Esophagus squamous epithelium (tissue), 5 donors: ENCODE data around the gene POLR2E. TPM values are rescaled to one million over a fixed set of nuclear protein-coding genes. Genes with fewer than 3 reads are reported as not detected.

ENCODE experiments used
- DNase-seq: peaks from one replicate; lab custom pipeline; 2025; lab: John Stamatoyannopoulos, UW
- H3K27ac ChIP-seq, 4 donors: fragments of 200-600 bp; sonication (generic); one replicate each; pipeline ENCODE4 v1.5.1; 2016 to 2019; ENCODE audit warnings: mild to moderate bottlenecking in 1 of 4
- H3K27me3 ChIP-seq, 4 donors: fragments of 200-600 bp; sonication (generic); 1 replicate in 3 of 4; 2 replicates in 1 of 4; pipeline versions ENCODE4 v1.5.1 to v1.6.0; 2017 to 2021; ENCODE audit warnings: antibody characterized with exemption in 1 of 4
- H3K36me3 ChIP-seq, 3 donors: fragments of 200-600 bp; sonication (generic); one replicate each; pipeline ENCODE4 v1.5.1; 2016 to 2019
- H3K4me1 ChIP-seq, 3 donors: fragments of 200-600 bp; sonication (generic); one replicate each; pipeline ENCODE4 v1.5.1; 2017 to 2019
- H3K4me3 ChIP-seq, 4 donors: fragments of 200-600 bp; sonication (generic); 1 replicate in 3 of 4; 2 replicates in 1 of 4; pipeline ENCODE4 v1.5.1; 2016 to 2019; ENCODE audit warnings: mild to moderate bottlenecking in 2 of 4, moderate library complexity in 1 of 4
- H3K9me3 ChIP-seq, 3 donors: fragments of 200-600 bp; sonication (generic); one replicate each; pipeline ENCODE4 v1.5.1; 2016 to 2019
- CTCF ChIP-seq, 6 experiments: fragments of 450-650 bp in 4 of 6; fragments of 200-600 bp in 2 of 6; sonication (generic) in 2 of 6; IDR thresholded peaks; one replicate each; pipeline ENCODE4 v1.5.1; 2016 to 2019; ENCODE audit warnings: antibody characterized with exemption in 6 of 6, mild to moderate bottlenecking in 4 of 6, moderate library complexity in 4 of 6
- POLR2A ChIP-seq, 4 donors: fragments of 450-650 bp; IDR thresholded peaks; one replicate each; pipeline ENCODE4 v1.6.1; 2017; ENCODE audit warnings: antibody characterized with exemption in 4 of 4, mild to moderate bottlenecking in 4 of 4, moderate library complexity in 3 of 4
- WGBS, 2 donors: methylation state at CpG; one replicate each; pipeline ENCODE4 v1.1.5; 2018; 5-methylcytosine and 5-hydroxymethylcytosine counted together
- intact Hi-C: fragments of 100-400 bp; cut with DNase I; formaldehyde crosslinking; loops from one replicate; pipeline ENCODE4 v1.15.0; 2022
- total RNA-seq, 4 donors: library from RNA; depleted of rRNA; stranded (reverse); fragments of >200 nt; gene quantifications; one replicate each; pipeline ENCODE4 v1.1.0, GENCODE V29; 2016
- donor health status: DM: yes; HTN: yes; CAD: no.

POLR2E gene
- total RNA-seq, 4 donors from 2014 or later, result 113 to 198 (median 166) TPM

- no peak for TF ChIP-seq POLR2A (IDR thresholded peaks at IDR 0.05)
- intact Hi-C loops, result no loop called here
- no peak for DNase-seq
- H3K4me1 ChIP-seq, result peaks cover 21 to 73% (median 23%) of the 10 kb centered on the region in 3 donors
- WGBS, 2 donors, result 80% methylated on average over 1 of the region's 28 CpGs; no CpG with 5 or more reads in 1 of the 2 donors
- no peaks in the 10 kb centered on the region for H3K36me3 ChIP-seq
- H3K4me3 ChIP-seq, result peak overlapping the region in 2 of 4 donors; percentile 22 to 55
- H3K27me3 ChIP-seq, result peaks cover 5 to 40% (median 6%) of the 10 kb centered on the region in 4 donors
- peak overlapping the region in 3 of 4 donors; percentile 20 to 66 (median 24) for H3K27ac ChIP-seq
- no peaks in the 10 kb centered on the region for H3K9me3 ChIP-seq
These were observed 21.1 kb downstream of the POLR2E start for GRCh38 chr19:1073956-1074517.

GRCh38 chr19:1073063-1073955 lies 21.9 kb downstream of the POLR2E start:
- no peak overlapping the region for H3K27ac ChIP-seq
- peaks cover 5 to 47% (median 6%) of the 10 kb centered on the region in 4 donors for H3K27me3 ChIP-seq
- DNase-seq, result no peak
- no peak for TF ChIP-seq POLR2A (IDR thresholded peaks at IDR 0.05)
- TF ChIP-seq CTCF (IDR thresholded peaks at IDR 0.05), result no peak
- WGBS, 2 donors, result 67 to 93% methylated on average over 3 to 6 of the region's 30 CpGs
- intact Hi-C loops, result no loop called here
- no peaks in the 10 kb centered on the region for H3K9me3 ChIP-seq
- H3K4me3 ChIP-seq, result no peak overlapping the region
- H3K4me1 ChIP-seq, result peaks cover 21 to 81% (median 26%) of the 10 kb centered on the region in 3 donors
- no peaks in the 10 kb centered on the region for H3K36me3 ChIP-seq

- TF ChIP-seq POLR2A (IDR thresholded peaks at IDR 0.05) (no peak), CTCF (IDR thresholded peaks at IDR 0.05) (no peak)
- Histone ChIP-seq H3K4me3 (no peak overlapping the region), H3K27ac (no peak overlapping the region), H3K4me1 (peaks cover 21 to 84% (median 25%) of the 10 kb centered on the region in 3 donors), H3K9me3 (no peaks in the 10 kb centered on the region), H3K36me3 (no peaks in the 10 kb centered on the region), H3K27me3 (peaks cover 5 to 55% (median 9%) of the 10 kb centered on the region in 4 donors)
- intact Hi-C loops, result no loop called here
- WGBS, 2 donors, result 73 to 77% methylated on average over 4 to 11 of the region's 11 CpGs
- DNase-seq, result no peak
These were observed 22.7 kb downstream of the POLR2E start for GRCh38 chr19:1072371-1073015.

- DNase-seq, result no peak
- TF ChIP-seq CTCF (IDR thresholded peaks at IDR 0.05) (no peak), POLR2A (IDR thresholded peaks at IDR 0.05) (no peak)
- Histone ChIP-seq H3K4me1 (peaks cover 32 to 85% (median 32%) of the 10 kb centered on the region in 3 donors), H3K9me3 (no peaks in the 10 kb centered on the region), H3K36me3 (no peaks in the 10 kb centered on the region), H3K27ac (no peak overlapping the region), H3K4me3 (peak overlapping the region in 2 of 4 donors; percentile 33 to 55), H3K27me3 (peaks cover 9 to 68% (median 14%) of the 10 kb centered on the region in 4 donors)
- intact Hi-C loops, result no loop called here
- WGBS, 2 donors, result 51% methylated on average over 24 of the region's 99 CpGs; no CpG with 5 or more reads in 1 of the 2 donors
These were observed 24.0 kb downstream of the POLR2E start for GRCh38 chr19:1070931-1071791.

GRCh38 chr19:1070576-1070930 lies 24.6 kb downstream of the POLR2E start:
- intact Hi-C loops, result no loop called here
- no peak overlapping the region for H3K4me3 ChIP-seq
- no peak for DNase-seq
- H3K4me1 ChIP-seq, result peaks cover 32 to 85% (median 38%) of the 10 kb centered on the region in 3 donors
- TF ChIP-seq POLR2A (IDR thresholded peaks at IDR 0.05) (no peak), CTCF (IDR thresholded peaks at IDR 0.05) (peak in 1 of 6 experiments; percentile 8)
- peaks cover 9 to 74% (median 14%) of the 10 kb centered on the region in 4 donors for H3K27me3 ChIP-seq
- no peaks in the 10 kb centered on the region for H3K9me3 ChIP-seq
- H3K27ac ChIP-seq, result no peak overlapping the region
- no peaks in the 10 kb centered on the region for H3K36me3 ChIP-seq
- WGBS, 2 donors, result 14 to 43% methylated on average over 9 to 13 of the region's 21 CpGs
